Measurements from ENCODE around the gene CDY2A.
"Not testable (repeated sequence)": the region's sequence is repeated elsewhere in the genome, so short reads cannot be mapped to it uniquely, and the experiment has no call there.

DNA sequence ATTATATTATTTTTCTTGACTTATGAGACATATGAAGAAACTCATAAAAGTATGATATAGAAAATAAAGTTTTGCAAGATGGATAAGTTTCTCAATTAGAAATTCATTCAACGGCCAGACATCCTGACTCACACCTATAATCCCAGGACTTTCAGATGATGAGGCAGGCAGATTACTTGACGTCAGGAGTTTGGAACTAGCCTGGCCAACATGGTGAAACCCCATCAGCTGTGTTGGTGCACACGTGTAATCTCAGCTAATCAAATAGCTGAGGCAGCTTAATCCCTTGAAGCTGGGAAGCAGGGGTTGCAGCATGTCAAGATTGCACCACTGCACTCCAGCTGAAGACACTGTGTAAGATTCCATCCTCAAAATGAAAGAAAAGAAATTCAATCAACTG lies 28.0 kb upstream of the CDY2A start:
- TF ChIP-seq ZNF423 (CRISPR knock-in tag; IDR thresholded peaks at IDR 0.05); CTCF (IDR thresholded peaks at IDR 0.05); NR3C1 (CRISPR knock-in tag; conservative IDR thresholded peaks at IDR 0.05; ENCODE audit: low read depth): not testable (repeated sequence)
